ENCODE data around the gene LIPJ.

DNA sequence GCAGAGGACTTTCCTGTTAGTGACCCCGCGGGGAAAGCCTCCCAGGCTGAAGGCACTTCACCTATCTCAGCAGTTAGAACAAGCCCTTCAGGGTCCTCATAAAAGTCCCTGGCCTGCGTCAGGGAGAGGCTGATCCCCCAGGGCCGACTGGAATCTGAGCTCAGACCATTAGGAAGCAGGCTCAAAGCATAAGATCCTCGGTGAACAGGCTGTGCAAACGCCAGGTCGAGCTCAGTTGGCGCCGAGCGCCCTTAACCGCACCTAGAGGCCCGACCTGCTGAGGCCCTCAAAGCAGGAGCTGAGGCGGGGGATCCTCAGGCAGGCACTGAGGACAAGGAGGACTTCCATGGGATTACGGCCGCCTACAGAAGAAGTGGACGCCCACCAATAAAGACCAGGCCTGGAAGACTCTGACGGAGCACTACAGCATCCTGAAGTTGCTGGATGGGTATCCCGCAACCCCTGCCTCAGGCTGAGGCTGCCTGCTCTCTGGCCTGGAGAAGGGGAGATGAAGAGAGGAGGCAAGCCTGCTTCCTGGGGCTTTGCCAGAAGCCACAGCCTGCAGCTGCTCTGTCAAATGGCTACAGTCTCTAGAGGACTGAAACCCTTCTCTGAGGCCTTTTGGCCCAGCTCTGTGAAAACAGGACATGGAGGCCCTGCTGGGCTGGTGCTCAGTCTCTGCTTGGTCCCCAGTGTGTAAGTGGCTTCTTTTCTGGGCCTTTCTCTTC is 29.9 kb downstream of the LIPJ start:
- TF ChIP-seq, protein P1, sequence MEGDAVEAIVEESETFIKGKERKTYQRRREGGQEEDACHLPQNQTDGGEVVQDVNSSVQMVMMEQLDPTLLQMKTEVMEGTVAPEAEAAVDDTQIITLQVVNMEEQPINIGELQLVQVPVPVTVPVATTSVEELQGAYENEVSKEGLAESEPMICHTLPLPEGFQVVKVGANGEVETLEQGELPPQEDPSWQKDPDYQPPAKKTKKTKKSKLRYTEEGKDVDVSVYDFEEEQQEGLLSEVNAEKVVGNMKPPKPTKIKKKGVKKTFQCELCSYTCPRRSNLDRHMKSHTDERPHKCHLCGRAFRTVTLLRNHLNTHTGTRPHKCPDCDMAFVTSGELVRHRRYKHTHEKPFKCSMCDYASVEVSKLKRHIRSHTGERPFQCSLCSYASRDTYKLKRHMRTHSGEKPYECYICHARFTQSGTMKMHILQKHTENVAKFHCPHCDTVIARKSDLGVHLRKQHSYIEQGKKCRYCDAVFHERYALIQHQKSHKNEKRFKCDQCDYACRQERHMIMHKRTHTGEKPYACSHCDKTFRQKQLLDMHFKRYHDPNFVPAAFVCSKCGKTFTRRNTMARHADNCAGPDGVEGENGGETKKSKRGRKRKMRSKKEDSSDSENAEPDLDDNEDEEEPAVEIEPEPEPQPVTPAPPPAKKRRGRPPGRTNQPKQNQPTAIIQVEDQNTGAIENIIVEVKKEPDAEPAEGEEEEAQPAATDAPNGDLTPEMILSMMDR (IDR thresholded peaks at IDR 0.05) = no peak
- no peak for TF ChIP-seq POLR2A (IDR thresholded peaks at IDR 0.05)

Data from thyroid gland (tissue), 4 donors.